ENCODE results near the gene APOBEC3H.

APOBEC3H gene

GRCh38 chr22:39114112-39114511 lies 17.1 kb downstream of the APOBEC3H start:
- Mint-ChIP-seq H3K27me3 (no peaks in the 10 kb centered on the region), H3K27ac (peak overlapping the region; percentile 82), H3K4me1 (peaks cover 68% of the 10 kb centered on the region), H3K36me3 (ENCODE audit: low read depth) (no peaks in the 10 kb centered on the region), H3K9me3 (no peaks in the 10 kb centered on the region), H3K4me3 (peak overlapping the region; percentile 37)
- ATAC-seq (no peak), DNase-seq (no peak)

- no peaks in the 10 kb centered on the region for H3K9me3 Mint-ChIP-seq
- no peak for DNase-seq
- H3K36me3 Mint-ChIP-seq (ENCODE audit: low read depth), result no peaks in the 10 kb centered on the region
- H3K27ac Mint-ChIP-seq, result peak overlapping the region; percentile 91
- peak overlapping the region; percentile 37 for H3K4me3 Mint-ChIP-seq
- H3K27me3 Mint-ChIP-seq, result no peaks in the 10 kb centered on the region
- peaks cover 66% of the 10 kb centered on the region for H3K4me1 Mint-ChIP-seq
- ATAC-seq, result no peak
Measured at GRCh38 chr22:39115570-39115969, 18.5 kb downstream of the APOBEC3H start.

GRCh38 chr22:39115977-39116621 lies 19.1 kb downstream of the APOBEC3H start:
- Mint-ChIP-seq H3K36me3 (ENCODE audit: low read depth) (no peaks in the 10 kb centered on the region), H3K4me1 (peaks cover 63% of the 10 kb centered on the region), H3K27me3 (no peaks in the 10 kb centered on the region), H3K9me3 (no peaks in the 10 kb centered on the region), H3K27ac (peak overlapping the region; percentile 91), H3K4me3 (peak overlapping the region; percentile 60)
- DNase-seq (no peak), ATAC-seq (peak; percentile 67)

- Mint-ChIP-seq H3K36me3 (ENCODE audit: low read depth) (no peaks in the 10 kb centered on the region), H3K9me3 (no peaks in the 10 kb centered on the region), H3K27ac (peak overlapping the region; percentile 91), H3K27me3 (no peaks in the 10 kb centered on the region), H3K4me3 (peak overlapping the region; percentile 60), H3K4me1 (peaks cover 69% of the 10 kb centered on the region)
- ATAC-seq (peak; percentile 70), DNase-seq (peak; percentile 76)
Measured at GRCh38 chr22:39117585-39118191, 20.6 kb downstream of the APOBEC3H start.

GRCh38 chr22:39120983-39121382 lies 23.9 kb downstream of the APOBEC3H start:
- Mint-ChIP-seq H3K4me1 (peaks cover 40% of the 10 kb centered on the region), H3K4me3 (no peak overlapping the region), H3K27me3 (no peaks in the 10 kb centered on the region), H3K9me3 (no peaks in the 10 kb centered on the region), H3K36me3 (ENCODE audit: low read depth) (no peaks in the 10 kb centered on the region), H3K27ac (no peak overlapping the region)
- no peak for ATAC-seq
- no peak for DNase-seq

- Mint-ChIP-seq H3K27me3 (no peaks in the 10 kb centered on the region), H3K27ac (no peak overlapping the region), H3K4me3 (no peak overlapping the region), H3K9me3 (no peaks in the 10 kb centered on the region), H3K36me3 (ENCODE audit: low read depth) (no peaks in the 10 kb centered on the region), H3K4me1 (peaks cover 22% of the 10 kb centered on the region)
- no peak for ATAC-seq
- DNase-seq, result no peak
Measured at GRCh38 chr22:39122772-39123470, 25.9 kb downstream of the APOBEC3H start.

- DNase-seq (no peak), ATAC-seq (no peak)
- H3K4me1 Mint-ChIP-seq, result peaks cover 11% of the 10 kb centered on the region
- no peaks in the 10 kb centered on the region for H3K27me3 Mint-ChIP-seq
- no peaks in the 10 kb centered on the region for H3K9me3 Mint-ChIP-seq
- no peak overlapping the region for H3K4me3 Mint-ChIP-seq
- no peak overlapping the region for H3K27ac Mint-ChIP-seq
- H3K36me3 Mint-ChIP-seq (ENCODE audit: low read depth), result no peaks in the 10 kb centered on the region
Measured at GRCh38 chr22:39123751-39124581, 26.9 kb downstream of the APOBEC3H start.

- no peak for ATAC-seq
- Mint-ChIP-seq H3K36me3 (ENCODE audit: low read depth) (no peaks in the 10 kb centered on the region), H3K4me3 (no peak overlapping the region), H3K4me1 (peaks cover 8% of the 10 kb centered on the region), H3K27ac (no peak overlapping the region), H3K9me3 (no peaks in the 10 kb centered on the region), H3K27me3 (no peaks in the 10 kb centered on the region)
- DNase-seq, result no peak
Measured at GRCh38 chr22:39125622-39126021, 28.6 kb downstream of the APOBEC3H start.

GRCh38 chr22:39128508-39128907 lies 31.5 kb downstream of the APOBEC3H start:
- Mint-ChIP-seq H3K36me3 (ENCODE audit: low read depth) (no peaks in the 10 kb centered on the region), H3K4me1 (peaks cover 2% of the 10 kb centered on the region), H3K27me3 (no peaks in the 10 kb centered on the region), H3K27ac (no peak overlapping the region), H3K4me3 (no peak overlapping the region), H3K9me3 (no peaks in the 10 kb centered on the region)
- no peak for DNase-seq
- peak; percentile 54 for ATAC-seq

GRCh38 chr22:39129081-39129480 lies 32.0 kb downstream of the APOBEC3H start:
- Mint-ChIP-seq H3K27me3 (no peaks in the 10 kb centered on the region), H3K4me1 (peaks cover 2% of the 10 kb centered on the region), H3K27ac (no peak overlapping the region), H3K4me3 (no peak overlapping the region), H3K9me3 (no peaks in the 10 kb centered on the region), H3K36me3 (ENCODE audit: low read depth) (no peaks in the 10 kb centered on the region)
- DNase-seq, result no peak
- ATAC-seq, result no peak

- no peak overlapping the region for H3K4me3 Mint-ChIP-seq
- no peaks in the 10 kb centered on the region for H3K36me3 Mint-ChIP-seq (ENCODE audit: low read depth)
- no peak overlapping the region for H3K27ac Mint-ChIP-seq
- no peak for ATAC-seq
- H3K4me1 Mint-ChIP-seq, result peaks cover 2% of the 10 kb centered on the region
- H3K27me3 Mint-ChIP-seq, result no peaks in the 10 kb centered on the region
- no peaks in the 10 kb centered on the region for H3K9me3 Mint-ChIP-seq
- DNase-seq, result no peak
Measured at GRCh38 chr22:39129746-39130145, 32.7 kb downstream of the APOBEC3H start.

- no peak overlapping the region for H3K4me3 Mint-ChIP-seq
- H3K27me3 Mint-ChIP-seq, result no peaks in the 10 kb centered on the region
- H3K36me3 Mint-ChIP-seq (ENCODE audit: low read depth), result no peaks in the 10 kb centered on the region
- no peak for ATAC-seq
- H3K9me3 Mint-ChIP-seq, result no peaks in the 10 kb centered on the region
- no peak for DNase-seq
- H3K4me1 Mint-ChIP-seq, result peaks cover 2% of the 10 kb centered on the region
- H3K27ac Mint-ChIP-seq, result no peak overlapping the region
Measured at GRCh38 chr22:39130152-39130704, 33.2 kb downstream of the APOBEC3H start.

- H3K27me3 Mint-ChIP-seq, result no peaks in the 10 kb centered on the region
- no peak for DNase-seq
- H3K4me3 Mint-ChIP-seq, result no peak overlapping the region
- H3K9me3 Mint-ChIP-seq, result no peaks in the 10 kb centered on the region
- no peak for ATAC-seq
- peaks cover 2% of the 10 kb centered on the region for H3K4me1 Mint-ChIP-seq
- H3K36me3 Mint-ChIP-seq (ENCODE audit: low read depth), result no peaks in the 10 kb centered on the region
- H3K27ac Mint-ChIP-seq, result no peak overlapping the region
Measured at GRCh38 chr22:39130892-39131855, 34.1 kb downstream of the APOBEC3H start.
